GM19023 (cell line): ENCODE measurements around the gene PTGR3.

Source experiments
- ATAC-seq: cut with Tn5 transposase; IDR thresholded peaks from one replicate; pipeline ENCODE4 v1.9.1; 2021; ENCODE audit warnings: mild to moderate bottlenecking, moderate library complexity; ENCODE audit not compliant: unreplicated experiment

Gene PTGR3

DNA sequence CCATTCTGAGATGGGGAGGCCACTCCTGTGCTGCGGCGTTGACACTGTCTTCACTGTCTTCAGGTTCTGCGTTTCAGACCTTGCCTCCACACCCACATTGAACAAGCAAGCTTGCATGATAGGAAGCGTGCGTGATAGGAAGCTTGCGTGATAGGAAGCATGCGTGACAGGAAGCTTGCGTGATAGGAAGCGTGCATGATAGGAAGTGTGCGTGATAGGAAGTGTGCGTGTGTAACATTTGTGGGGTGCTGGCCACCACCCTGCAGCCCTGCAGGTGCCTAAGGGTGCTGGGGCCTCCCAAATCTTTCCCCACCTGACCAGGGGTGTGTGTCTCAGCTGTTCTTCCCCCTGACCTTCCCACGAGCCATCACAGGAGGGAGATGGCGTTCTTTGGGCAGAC, 27.0 kb upstream of the PTGR3 start:
- ATAC-seq, result no peak

DNA sequence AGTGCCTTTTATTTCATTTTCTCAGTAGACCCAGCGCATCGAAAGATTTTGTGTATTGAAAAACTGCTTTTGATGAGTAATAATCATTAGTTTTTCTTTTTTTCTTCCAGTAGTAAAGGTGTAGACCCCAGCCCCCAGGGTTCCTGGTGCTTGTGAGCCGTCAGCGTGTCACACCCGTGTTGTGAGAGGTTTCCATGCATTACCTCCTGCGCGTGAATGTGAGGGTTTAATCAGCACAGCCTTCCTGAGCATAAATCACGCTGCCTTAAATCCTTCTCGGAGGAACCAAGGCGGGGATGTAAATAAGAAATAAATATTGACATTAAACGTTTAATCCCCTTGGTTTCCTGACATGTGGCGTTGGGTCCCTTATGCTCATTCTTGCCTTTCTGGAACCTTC, 26.0 kb upstream of the PTGR3 start:
- ATAC-seq, result no peak

DNA sequence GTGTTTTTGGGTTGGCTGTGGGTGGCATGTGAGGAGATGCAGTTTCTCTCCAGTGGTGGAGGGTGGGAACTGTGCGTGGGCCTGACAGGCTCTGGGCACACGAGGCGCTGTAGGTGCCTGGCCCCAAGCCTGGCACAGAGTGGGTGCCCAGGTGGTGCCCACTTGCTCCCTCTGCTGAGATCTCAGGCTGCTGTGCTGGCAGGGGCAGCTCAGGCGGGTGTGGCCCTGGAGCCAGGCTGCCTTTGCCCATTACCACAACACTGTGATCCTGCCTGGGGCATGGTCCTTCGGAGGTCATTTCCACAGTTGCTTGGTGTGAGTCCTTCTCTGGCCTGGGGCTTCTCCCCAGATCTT, 22.1 kb upstream of the PTGR3 start:
- ATAC-seq, result no peak

DNA sequence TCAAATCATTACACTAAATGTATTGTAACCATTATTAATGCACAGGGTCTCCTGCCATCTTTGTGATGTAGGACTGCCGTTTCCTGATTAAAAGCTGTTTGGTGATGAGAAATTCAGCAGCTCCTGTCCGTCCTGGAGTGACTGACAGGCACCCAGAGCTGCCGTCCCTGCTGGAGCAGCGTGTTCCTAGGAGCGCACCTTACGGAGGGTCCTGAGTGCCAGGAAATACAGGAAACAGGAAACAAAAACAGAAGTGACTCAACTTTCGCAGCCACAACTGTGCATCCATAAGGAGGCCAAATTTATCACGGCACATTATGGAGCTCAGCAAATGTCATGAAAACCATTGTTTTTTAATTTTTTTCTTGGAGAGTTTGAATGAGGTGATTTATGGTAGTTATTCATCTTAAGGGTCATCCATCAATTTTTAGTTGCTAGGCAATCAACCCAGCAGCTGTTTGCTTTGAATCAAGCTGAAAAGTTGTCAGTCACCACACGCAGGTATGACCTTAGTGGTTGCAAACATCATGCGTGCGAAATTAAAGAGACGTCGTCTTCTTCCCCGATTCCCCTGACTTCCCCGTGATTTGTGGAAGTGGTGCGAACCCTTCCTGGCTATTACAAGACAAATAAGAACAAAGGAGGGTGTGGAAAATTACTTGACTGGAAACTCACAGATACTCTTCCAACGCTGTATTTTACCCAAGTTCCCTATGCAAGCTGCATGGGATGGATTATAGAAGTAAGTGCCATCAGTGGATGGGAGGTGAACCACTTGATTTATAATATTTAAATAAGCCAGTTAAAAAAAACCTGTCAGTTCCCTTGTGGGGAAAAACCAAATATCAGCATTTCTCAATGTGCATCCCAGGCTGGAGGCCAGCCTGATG, 21.5 kb upstream of the PTGR3 start:
- ATAC-seq, result no peak

DNA sequence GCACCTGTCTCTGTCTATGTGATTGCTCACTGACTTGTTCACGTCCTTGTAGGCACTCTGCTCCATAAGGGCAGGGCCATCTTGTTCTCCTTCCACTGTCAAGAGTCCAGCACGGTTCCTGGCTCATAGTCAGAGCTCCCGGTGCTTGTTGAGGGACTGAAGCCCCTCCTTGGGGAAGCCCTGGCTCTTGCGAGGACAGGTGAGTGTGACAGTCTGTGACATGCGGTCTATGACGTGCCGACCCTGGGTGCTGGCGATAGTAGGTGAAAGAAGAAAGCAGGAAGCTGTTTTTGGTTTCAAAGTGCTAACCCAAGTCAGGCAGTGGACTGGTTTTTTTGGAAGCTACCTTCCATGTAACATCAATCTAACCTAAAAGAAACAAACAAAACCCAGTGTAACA, 20.5 kb upstream of the PTGR3 start:
- no peak for ATAC-seq

DNA sequence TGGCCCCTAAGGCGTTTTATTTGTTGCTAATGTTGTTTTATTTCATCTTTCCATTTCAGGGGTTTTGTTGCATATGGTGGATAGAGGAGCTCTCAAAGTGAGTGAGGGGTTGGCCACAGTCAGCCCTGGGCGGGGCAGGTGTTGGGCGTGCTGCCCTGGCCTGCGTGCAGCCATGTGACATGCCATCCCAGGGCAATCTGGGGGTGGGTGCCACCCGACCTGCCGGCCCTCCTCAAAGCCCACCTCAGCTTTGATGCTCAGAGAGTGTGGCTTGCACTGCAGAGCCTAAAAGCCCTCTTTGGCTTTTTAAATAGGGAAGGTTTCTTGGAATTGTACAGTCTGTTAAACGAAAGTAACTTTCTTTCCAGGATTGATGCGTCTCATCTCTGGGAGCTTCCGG, 20.0 kb upstream of the PTGR3 start:
- no peak for ATAC-seq

DNA sequence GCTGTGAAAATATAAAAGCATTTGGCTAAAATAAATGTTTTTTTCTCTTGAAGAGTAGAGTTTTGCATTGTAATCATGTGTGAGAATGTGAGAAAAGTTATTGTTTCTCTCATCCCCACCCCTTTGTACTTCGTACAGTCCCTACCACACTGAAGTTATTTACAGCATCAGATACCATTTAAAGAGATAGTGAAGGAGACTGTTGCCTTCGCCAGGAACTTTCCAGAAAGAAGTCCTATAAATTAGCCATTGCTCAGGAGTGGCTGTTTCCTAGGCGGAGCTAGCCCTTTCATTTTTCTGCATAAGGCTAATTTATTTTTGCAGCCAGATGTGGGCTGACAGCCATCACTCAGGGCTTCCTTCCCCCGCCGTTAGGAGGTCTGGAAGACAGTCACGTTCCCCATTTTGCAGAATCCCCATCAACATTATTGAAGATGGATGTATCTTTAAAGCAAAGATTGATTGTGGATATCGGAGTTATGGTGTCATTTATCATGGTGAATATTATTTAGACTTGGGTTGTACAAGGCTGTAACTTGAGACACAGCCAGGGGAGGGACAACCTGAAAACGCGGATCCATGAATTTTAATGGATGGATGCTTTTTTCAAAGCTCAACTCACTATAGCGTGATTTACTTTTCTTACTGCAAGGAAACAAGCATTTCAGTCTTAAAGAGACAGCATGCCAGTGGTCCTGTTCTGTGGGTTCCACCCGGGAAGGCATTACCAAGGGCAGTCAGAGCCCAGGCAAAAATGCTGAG, 18.8 kb upstream of the PTGR3 start:
- ATAC-seq, result no peak

DNA sequence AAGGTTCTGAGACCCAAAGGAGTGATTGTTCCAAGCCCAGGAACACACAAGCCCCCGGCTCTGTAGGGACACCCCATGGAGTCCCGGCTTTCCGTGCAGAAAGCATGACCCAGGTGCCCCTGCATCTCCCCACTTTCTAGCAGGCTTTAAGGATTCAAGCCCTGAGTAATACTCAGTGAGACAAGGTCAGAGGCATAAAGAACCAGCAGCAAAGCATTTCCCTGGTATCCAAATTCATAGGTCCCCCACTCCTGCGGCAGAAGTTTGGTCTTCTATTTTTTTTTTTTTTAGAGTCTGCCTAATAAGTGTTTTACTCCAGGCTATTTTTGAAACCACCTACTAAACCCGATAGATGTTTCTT, 18.0 kb upstream of the PTGR3 start:
- no peak for ATAC-seq

DNA sequence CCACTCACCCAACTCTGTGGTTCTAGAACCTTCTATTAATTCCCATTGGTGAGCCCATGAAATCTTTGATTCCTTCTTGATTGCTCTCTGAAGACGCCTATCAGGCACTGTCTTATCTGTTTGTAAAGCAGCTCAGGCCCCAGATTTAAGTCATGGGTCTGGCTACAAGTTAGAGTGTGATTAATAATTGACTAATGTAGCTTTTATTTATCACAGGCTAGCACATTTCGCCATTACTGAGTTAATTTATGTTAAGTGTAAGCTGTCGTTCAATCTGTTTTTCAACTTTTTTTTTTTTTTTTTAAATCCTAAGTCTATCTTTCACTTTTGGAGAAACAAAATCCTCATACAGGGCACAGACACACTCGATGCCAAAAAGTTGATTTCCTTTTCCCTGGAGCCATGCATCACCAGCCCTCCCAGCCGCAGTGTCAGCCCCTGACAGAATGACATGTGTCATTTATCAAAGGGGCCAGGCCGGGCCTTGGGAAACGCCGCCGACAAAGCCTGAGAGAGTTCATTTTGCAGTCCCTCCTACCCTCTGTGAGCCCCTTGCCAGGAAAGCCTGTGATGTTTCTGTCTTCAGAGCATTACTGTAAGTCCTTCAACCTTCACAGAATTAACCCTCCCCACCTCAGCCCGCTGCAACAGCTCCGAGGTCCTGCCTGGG, 17.5 kb upstream of the PTGR3 start:
- ATAC-seq, result no peak

DNA sequence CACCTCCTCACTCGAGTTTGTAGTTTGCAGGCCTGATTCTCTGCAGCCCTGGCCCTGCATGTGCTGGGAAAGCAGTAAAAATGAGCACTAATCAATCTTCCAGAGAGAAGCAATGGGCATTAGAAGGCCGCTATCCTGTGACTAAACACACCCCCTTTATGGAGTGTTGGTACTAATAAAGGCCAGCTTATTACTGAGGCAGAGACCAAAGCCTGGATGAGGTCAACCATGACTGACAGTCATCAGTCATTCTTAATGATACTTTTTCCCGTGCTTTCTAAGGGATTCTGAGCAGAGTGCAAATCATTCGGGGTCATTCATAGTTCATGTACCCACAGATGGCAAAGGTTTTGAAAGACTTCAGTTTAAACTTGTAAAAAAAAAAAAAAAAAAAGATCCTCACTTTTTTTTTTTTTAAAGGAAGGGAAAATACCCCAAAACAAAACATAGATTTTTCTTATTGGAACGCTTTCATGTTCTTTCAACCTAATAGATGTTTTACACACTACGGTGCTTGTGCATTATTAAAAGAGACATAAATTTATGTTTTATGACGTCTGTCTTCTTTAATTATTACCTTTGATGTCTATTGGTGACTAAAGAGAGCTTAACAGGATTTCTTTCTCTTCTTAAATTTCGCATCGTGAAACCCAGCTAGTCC, 14.9 kb upstream of the PTGR3 start:
- ATAC-seq, result no peak

DNA sequence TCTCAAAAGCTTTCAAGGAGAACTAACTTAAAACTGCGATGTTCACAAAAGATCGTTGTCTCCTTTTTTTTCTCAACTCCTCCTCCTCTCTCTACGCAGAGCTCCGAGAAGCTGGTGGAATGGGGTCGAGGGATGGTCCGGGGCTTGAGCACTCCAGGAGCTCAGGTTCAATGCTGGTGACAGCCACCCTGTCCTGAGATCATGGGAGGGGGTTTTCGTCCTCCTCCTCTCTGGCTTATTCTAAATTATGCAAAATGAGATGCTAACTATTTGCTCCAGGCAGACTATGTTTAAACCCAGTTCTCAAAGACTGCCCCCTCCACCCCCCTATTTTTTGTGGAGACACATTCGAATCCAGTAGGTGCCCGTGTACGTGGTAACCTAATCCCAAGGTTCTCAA, 13.5 kb upstream of the PTGR3 start:
- no peak for ATAC-seq

DNA sequence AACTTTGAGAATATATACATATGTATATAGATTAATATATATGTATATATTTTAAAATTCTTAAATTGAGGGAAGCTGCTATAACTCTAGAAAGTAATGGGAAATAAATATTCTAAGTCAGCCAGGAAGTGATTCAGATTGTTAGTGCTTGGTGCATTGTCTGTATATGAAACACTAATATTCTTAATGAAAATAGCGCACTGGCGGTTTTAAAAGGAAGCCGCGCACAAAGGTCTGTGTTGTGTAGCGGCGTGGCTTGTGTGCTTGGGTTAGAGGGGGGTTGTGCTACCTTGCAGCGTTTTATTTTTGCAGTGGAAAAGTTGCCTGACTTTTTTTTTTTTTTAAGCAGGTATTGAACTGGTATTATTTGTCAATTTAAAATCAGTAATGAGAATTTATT, 13.0 kb upstream of the PTGR3 start:
- no peak for ATAC-seq

DNA sequence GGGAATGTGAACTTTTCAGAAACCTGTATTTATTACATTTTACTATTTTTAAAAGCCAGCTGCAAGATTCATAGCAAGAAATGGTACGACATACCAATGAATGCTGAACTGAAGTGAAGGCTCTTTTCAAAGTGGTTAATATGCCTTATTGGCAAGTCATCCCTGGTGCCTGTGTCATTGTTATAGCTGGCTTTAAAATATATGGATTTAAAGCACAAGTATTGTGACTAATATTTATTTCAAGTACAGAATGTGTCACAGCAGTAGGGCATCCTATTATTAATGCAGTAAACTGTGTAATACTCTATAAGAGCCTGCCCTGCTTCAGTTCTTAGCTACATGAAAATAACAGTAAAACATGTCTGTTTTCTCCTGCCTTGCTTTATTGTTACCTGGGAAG, 12.5 kb upstream of the PTGR3 start:
- ATAC-seq, result no peak

DNA sequence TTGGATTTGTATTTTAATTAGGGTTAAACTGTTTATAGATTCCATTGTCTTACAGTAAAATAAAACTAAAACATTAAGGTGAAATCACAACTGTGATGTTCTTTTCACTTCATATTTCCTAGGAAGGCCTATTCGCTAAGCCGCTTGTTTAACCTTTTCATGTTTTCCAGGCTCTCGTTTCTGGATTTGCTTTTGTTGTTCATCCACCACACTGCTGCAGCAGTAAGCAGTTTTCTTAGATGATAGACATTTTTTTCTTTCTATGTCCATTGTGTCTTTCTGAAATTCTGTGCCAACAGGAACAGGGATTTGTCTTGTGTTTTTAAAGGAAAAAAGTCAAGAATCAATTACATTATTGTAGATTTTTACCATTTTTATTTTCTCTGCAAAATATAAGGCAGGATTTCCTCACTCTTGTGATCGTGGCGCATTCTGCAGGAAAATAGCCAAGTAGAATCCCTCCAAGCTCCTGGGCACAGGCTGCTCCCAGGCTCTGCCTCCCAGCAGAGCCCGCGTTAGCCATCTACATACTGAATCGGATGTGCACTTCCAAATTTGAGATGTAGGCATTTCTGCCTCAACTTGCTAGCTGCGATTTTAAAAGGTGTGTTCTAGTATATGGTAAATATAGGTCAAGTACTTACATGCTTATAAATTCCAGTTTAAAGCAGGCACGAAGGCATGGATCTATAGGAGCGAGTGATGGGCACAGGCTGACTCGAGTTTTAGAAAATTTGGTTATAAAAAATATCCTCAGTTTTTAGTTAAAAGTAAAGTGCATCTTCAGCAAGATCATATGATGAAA, 11.8 kb upstream of the PTGR3 start:
- ATAC-seq, result no peak

DNA sequence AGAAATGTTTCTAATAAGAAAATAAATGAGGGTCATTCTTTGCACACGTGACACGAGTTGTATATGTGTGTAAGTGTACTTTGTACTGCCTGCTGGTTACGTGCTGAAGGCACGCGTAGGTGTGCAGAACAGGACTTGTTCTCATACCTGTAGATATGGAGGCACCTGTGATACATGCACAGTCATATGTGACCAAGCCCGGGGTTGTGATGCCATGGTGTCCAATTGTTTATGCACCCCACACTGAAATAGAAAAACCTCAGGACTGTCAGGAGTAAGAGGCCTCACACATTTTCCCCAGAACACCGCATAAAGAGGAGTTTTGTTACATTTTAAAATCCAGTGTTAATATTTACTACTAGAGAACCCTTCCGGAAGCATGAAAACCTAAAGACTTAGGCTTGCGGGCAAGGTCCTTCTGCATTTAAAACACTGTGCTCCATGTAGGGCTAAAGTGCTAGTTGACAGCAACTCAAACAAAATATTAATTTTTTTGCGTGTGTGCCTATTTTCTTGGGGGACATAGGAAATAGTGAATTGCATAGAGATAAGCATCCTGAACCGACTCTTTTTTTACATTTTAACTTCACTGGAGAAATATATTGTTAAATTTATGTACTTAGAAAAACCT, 10.9 kb upstream of the PTGR3 start:
- no peak for ATAC-seq

DNA sequence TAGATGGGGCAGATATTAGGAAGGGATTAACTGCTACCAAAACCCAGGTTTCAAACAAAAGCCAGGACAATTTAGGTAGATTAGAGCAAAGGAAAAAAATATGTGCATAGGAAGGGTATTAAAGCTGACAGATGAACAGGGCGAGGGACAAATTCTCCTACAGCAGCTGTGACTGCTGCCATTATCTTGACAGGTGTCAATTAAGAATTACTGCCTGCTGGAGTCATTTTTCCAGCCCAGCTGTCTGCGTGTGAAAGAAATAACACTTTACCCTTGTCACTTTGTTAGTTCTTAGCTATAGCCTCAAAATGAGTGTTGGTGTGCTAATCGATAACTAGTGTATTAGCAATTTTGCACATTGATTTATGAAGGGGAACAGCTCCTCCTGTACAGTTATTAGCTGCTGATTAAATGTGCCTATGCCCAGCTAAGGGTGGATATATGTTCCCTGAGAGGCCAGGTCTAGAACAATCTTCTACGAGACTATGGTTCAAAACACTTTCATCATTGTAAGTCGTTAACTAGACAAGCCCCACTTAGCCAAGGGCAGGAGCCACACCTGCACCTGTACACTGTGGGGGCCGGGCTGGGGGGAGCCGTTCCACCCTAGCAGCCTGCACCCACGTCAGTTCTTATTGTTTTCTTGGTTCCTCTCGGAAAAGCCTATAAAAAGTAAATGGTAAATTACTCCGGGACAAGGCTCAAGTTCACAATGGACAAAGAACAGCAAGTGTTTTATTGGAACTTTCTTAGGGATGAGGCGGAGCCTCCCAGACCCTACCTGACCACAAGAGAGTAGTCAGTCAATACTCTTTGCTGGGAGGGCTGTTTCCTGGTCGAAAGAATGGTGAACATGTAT, 9.4 kb upstream of the PTGR3 start:
- no peak for ATAC-seq

DNA sequence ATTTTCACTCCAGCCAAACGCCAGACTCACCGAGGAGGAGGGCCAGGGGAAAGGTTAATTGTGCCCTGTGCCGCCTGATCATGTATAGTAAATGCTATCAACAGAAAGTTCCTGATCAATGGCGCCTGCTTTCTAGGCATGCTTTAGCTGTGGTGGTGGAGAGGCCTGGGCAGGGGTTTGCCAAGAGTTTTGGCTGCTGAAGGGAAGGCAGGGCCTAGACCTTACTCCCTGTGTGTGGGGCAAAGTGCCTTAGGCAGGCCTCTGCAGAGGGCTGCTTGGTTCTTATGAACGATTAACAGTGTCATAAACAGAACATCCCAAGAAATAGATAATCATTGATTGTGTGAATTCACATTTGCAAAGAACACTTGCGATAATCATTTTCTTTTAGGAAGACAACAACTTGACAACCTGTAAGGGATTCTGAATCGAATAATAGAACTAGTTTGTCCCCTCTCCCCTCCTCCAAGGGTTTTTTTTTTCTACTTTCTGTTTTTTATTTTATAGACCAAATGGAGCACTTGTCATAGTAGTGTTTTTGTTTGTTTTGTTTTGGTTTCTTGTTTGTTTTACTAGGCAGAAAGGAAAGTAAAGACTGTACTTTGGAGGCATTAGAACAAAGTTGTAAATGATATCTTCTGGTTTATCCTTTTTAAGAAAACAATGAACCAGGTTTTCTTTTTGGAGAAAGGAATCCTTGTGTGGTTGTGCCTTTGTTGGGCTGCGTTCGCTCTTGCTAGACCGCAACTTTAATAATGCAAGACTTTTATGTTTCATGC, 8.2 kb upstream of the PTGR3 start:
- no peak for ATAC-seq

DNA sequence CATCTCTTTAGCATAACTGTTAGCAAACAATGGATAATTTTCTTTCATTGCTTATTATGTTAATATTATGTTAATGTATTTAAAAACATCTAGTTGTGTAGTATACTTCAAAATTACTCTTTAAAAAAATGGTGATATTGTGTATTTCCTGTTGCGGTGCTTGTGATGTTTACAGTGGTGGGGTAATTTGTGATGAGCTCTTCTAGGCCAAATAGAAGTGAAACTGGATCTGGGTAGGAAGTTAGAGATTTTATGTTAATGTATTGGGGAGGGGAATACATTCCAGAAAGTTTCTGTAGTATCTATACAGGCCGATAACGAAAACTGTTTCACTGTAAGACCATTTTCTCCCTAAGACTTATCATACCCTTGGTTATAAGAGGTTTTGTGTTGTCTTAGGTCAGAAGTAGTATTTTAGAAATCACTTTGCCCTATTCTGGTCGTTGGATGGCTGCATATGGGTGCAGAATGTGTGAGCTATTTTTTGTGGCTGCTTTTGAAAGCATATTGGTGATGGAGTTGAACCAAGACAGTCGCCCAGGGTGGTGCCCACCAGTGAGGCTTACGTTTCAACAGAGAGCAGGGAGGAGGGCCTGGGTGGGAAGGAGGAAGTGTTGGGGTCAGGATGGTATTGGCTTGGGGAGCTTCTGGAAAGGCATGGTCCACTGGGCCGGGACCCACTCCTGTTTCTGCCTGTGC, 7.4 kb upstream of the PTGR3 start:
- no peak for ATAC-seq
